GM19467 (cell line): Measurements from ENCODE around the gene ANO1.

Experiments used
- ATAC-seq: cut with Tn5 transposase; IDR thresholded peaks from one replicate; pipeline ENCODE4 v1.9.1; 2021; ENCODE audit warnings: mild to moderate bottlenecking, moderate library complexity; ENCODE audit not compliant: unreplicated experiment

Gene ANO1

DNA sequence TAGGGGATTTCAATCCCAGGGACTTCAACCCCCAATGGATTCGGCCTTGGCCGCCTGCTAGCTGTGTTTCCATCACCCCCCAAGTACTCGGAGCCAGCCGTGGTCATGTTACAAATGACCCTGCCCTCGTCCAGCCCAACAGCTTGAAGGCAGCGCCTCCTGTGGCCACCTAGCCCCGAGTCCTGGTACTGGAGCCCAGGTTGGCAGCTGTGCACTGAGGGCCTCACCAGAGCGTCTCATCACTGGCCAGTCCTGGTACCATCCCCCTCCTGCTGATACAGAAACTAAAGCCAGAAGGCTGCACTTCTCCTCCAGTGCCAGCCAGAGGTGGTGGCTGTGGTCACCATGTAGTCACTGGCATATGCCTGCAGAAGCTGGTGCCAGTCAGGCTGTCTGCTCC lies 80.1 kb downstream of the ANO1 start:
- ATAC-seq: no peak

DNA sequence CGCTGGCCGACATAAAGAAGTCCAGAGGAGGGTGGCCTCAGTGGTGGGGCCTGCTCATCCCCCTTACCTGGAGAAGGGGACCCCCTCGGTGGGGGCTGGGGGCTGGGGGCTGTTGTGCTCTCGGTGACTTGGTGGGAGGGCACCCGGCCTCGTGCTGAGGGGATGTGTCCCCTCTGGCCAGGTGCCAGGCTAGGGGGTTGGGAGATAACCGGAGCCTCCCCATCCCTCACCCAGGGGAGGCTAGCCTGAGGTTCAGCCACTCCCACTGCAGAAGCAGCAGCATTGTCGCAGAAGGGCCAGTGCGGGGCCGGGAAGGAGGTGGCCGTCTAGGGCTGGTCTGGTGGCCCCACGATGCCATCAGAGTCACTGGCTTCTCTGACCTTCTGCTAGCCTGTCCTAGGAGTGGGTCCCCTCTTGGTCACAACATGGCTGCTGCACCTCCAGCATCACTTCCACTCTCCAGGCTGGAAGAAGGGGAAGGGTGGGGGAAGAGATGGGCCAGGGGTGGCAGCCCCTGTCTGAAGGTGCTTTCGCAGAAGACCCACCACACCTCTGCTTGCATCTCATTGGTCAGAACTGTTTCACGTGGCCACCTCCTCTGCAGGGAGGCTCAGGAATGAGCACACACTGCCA lies 80.8 kb downstream of the ANO1 start:
- ATAC-seq: no peak

DNA sequence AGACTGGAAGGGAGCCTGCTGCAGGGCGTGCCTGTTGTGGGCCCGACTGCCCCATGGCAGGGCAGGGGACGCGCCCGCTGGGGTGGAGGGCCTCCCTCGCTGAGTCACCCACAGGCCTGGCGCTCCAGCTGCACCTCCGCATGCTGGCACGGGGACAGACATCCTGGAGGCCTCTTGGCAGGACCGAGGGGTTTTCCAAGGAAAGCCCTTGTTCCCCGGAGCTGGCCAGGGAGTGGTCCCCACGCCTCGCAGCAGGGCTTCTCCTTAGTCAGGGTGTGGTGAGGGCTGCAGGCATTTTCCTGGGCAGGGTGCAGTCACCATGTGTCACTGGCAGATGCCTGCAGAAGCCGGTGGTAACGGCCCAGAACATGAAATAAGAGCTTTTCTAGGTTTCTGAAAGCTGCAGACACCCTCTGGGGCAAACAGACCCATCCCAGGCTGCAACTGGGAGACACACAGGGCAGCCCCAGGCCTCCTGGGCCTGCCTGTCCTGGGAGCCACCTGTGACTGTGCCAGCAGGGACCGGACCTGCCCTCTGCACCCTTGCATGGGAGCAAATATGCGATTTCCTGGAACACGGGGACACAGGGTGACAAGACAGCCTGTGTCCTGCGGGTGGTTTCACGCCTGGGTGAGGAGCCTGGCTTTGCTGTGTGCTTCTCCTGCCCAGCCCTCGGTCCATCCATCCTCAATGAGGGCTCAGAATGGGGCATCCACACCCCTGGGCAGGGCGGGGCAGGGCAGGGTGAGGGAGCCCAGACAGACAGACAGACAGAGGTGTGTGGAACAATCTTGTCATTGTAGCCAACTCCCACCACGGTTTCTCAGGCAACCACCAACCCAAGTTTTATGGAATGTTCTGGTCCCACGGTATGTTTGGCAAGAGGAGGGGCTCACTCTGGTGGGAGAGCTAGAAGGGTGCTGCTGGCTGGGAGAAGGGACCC lies 81.8 kb downstream of the ANO1 start:
- ATAC-seq: no peak

GRCh38 chr11:70161043-70161625 lies 83.0 kb downstream of the ANO1 start:
- ATAC-seq: no peak

DNA sequence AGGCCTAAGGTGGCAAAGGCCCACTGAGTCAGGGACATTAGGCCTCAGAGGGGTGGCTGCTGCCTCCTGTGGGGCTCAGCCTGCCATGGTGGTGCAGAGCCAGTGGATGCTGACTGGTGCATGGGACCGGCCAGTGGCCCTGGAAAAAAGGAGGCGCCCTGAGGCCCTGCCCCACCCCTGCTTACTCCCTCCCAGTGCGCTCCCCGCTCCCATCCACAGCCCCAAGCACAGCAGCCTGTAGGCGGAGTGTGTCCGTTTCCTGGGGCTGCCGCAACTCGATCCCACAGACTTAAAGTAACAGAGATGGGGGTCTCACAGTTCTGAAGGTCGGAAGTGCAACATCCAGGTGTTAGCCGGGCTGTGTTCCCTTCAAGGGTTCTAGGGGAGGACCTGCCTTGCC lies 86.6 kb downstream of the ANO1 start:
- no peak for ATAC-seq

DNA sequence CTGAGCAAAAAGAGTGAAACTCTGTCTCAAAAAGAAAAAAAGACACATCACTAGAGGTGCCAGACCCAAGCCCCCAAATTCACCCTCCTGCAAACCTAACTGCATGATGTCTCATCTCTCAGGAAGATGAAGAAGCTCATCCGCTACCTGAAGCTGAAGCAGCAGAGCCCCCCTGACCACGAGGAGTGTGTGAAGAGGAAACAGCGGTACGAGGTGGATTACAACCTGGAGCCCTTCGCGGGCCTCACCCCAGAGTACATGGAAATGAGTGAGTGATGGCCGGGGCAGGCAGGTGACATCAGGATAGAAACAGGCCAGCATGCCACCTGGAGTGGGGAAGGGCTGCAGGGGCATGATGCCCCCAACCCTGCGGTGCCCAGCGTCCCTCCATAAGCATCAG lies 89.0 kb downstream of the ANO1 start:
- ATAC-seq: no peak

DNA sequence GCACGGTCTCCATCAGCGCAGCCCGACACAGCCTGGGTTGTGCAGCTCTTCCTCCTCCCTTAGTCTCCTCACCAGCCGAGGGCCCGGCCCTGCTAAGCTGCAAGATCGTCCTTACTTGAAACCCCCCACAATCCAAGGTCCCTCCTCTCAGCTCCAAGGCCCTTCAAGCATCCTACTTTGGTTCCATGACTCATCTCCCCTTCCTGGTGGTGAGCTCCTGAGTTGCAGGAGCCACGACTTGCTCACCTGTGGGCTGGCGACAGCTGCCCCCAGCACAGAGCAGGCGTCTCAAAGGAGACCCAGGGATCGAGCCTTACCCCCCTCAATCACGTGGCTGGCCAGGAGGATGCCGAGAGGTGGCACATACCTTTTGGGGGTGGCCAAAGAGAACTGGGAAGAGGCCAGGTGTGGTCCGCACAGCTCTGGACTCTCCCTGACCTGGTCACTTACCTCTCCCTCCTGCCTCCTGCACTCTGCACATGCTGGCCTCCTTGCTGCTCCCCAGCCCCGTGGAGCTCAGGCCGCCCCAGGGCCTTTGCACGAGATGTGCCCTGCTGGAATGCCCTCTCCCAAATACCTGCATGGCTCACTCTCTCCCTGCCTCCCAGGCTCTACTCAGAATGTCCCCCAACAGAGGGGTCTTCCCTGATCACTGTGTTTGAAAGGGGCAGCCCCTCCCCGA lies 89.7 kb downstream of the ANO1 start:
- ATAC-seq: no peak

DNA sequence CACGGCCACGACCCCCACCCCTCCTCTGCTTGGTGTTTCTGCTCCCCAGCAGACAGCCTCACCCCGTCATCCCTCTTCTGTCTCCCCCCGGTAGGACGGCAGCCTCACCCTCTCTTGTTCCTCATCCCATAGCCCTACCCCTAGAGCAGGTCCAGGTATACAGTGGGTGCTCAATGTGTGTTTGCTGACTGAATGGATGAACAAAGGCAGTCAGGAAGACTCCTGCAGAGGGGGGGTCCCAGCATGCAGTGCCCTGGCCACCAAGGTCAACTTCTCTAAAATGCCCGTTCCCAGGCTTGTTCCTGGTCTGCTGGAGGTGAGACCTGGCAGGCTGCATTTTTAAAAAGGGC lies 90.3 kb downstream of the ANO1 start:
- no peak for ATAC-seq

- ATAC-seq: no peak
These were observed 91.0 kb downstream of the ANO1 start for GRCh38 chr11:70169127-70169526.

DNA sequence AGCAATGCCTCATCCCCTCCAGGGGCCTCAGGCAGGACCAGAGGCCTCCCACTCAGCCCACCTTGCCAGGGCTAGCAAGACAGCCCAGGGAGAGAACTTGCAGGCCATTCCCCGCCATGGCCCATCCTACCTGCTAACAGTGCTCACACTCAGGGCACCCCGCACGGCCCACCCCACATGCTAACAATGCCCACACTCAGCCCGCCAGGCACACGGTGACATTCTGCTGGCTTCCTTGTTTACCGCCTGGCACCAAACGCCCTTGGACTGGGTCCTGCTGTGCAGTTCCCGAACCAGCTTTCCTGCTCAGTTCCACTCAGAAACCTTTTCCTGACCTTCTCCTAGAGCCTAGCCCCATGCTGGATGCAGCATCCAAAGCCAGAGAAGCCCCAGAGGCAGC lies 91.5 kb downstream of the ANO1 start:
- no peak for ATAC-seq

DNA sequence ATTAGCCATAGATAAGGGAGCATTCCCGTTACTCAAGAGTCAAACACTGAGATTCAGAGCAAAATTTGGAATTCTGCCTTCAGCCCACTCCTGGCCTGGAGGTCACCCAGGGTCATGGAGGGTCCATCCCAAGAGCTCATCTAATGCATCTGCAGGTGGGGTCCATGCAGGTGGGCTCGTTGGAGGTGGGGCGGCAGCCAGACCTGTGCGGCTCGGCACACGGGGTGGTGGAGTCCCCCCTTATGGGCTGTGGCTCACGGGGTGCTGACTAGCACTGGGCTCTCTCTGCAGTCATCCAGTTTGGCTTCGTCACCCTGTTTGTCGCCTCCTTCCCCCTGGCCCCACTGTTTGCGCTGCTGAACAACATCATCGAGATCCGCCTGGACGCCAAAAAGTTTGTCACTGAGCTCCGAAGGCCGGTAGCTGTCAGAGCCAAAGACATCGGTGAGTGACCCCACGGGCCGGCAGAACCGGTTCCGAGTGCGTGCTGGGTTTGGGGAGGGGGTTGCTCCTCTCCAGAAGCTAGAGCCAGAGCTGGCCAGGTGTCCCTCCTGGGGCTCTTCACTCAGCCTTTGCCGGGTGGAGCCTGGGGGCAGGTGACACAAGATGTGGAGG lies 92.6 kb downstream of the ANO1 start:
- ATAC-seq: no peak

GRCh38 chr11:70173018-70173417 lies 94.9 kb downstream of the ANO1 start:
- no peak for ATAC-seq

GRCh38 chr11:70174547-70175235 lies 96.6 kb downstream of the ANO1 start:
- no peak for ATAC-seq

- ATAC-seq: no peak
These were observed 97.2 kb downstream of the ANO1 start for GRCh38 chr11:70175236-70175698.

GRCh38 chr11:70176940-70177689 lies 99.0 kb downstream of the ANO1 start:
- ATAC-seq: no peak

DNA sequence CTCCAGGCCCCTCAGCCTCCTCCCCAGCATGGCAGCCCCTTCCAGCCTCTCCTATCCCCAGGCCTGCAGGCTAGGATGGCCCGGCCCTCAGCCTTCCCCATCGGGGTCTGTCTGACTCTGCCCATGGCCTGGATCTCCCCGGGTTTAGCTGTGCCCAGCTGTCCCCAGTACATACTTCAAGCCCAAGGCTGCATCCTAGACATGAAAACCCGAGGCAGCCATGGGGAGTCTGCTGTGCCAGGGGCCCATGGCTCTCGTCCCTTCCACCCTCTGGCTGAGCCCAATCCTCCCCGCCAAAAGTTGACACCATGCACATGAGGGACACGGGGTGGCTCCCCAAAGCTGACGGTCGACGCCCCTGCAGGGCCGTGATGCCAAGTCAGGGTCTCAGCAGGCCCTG lies 102.8 kb downstream of the ANO1 start:
- no peak for ATAC-seq

GRCh38 chr11:70182266-70182665 lies 104.1 kb downstream of the ANO1 start:
- ATAC-seq: no peak

- ATAC-seq: no peak
These were observed 104.9 kb downstream of the ANO1 start for GRCh38 chr11:70183032-70183431.

DNA sequence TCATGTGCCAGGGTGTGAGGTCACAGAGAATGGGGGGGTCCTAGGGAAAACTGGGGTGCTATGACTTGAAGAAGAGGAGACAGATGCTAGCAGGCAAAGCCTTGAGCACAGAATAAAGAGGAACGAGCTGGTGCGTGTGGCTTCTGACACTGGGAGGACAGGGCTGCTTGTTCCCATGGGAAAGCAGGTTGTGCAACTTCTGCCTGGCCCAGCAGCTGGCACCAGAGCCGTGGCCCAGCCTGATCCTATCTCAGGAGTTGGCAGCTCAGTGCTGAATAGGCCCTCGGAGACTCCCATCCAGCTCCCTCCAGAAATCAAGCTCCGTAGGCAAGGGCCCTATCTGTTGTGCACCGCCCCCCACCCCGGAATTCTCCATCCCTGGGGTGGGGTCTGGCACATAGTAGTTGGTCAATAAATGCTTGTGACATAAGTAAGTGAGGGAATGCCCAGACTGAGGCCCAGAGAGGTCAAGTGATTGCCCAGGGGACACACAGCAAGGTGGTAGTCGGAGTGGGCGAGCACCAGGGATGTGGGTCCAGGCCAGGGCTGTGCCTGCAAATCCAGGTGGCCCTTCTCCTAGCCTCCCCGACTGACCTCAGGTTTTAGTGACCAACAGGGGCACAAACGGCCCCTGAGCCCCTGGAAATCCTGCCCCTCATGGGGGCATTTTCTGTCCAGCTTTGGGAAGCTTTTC lies 105.5 kb downstream of the ANO1 start:
- ATAC-seq: no peak
